Loucy (cell line): Measurements from ENCODE around the gene TIMM22.

Experiments
- H2AFZ ChIP-seq: fragments of 200-600 bp; sonication (generic); 2 replicates; pipeline ENCODE4 v1.6.0; 2016; ENCODE audit warnings: antibody characterized with exemption, mild to moderate bottlenecking, low read length, moderate library complexity
- H3F3A ChIP-seq: fragments of 200-600 bp; 2 replicates; pipeline ENCODE4 v1.6.0; 2016; ENCODE audit warnings: antibody characterized with exemption, low read depth, mild to moderate bottlenecking
- H3K27me3 ChIP-seq: fragments of 200-600 bp; sonication (generic); 2 replicates; pipeline ENCODE4 v1.6.1; 2014; ENCODE audit warnings: low read length, mild to moderate bottlenecking; ENCODE audit not compliant: insufficient read depth, poor library complexity, severe bottlenecking
- H3K36me3 ChIP-seq: fragments of 200-600 bp; sonication (generic); 2 replicates; pipeline ENCODE4 v1.6.1; 2016; ENCODE audit warnings: low read length; ENCODE audit not compliant: insufficient read depth
- H3K4me1 ChIP-seq: fragments of 200-600 bp; sonication (generic); 2 replicates; pipeline ENCODE4 v1.5.1; 2014; ENCODE audit warnings: low read length, mild to moderate bottlenecking; ENCODE audit not compliant: insufficient read depth, poor library complexity, severe bottlenecking
- H3K4me2 ChIP-seq: fragments of 200-600 bp; sonication (generic); 2 replicates; pipeline ENCODE4 v1.6.0; 2014; ENCODE audit warnings: antibody characterized with exemption, low read length, low read depth, mild to moderate bottlenecking; ENCODE audit not compliant: poor library complexity, severe bottlenecking
- H3K4me3 ChIP-seq: fragments of 200-600 bp; sonication (generic); 2 replicates; pipeline ENCODE4 v1.5.1; 2014; ENCODE audit warnings: low read length, mild to moderate bottlenecking, mixed read lengths; ENCODE audit not compliant: poor library complexity, severe bottlenecking
- H3K79me2 ChIP-seq: fragments of 200-600 bp; sonication (generic); 2 replicates; pipeline ENCODE4 v1.6.1; 2014; ENCODE audit warnings: low read length; ENCODE audit not compliant: insufficient read depth
- H3K9ac ChIP-seq: fragments of 200-600 bp; sonication (generic); 2 replicates; pipeline ENCODE4 v1.6.0; 2014; ENCODE audit warnings: mild to moderate bottlenecking, low read depth, low read length, moderate library complexity; ENCODE audit not compliant: poor library complexity, severe bottlenecking
- H3K9me2 ChIP-seq: fragments of 200-600 bp; sonication (generic); replicated peaks from 2 replicates; pipeline ENCODE4 v1.6.1; 2016; ENCODE audit warnings: low read depth, low read length, mixed read lengths
- H3K9me3 ChIP-seq: fragments of 200-600 bp; sonication (generic); 2 replicates; pipeline ENCODE4 v1.6.1; 2014; ENCODE audit warnings: mild to moderate bottlenecking, antibody characterized with exemption, low read length, low read depth; ENCODE audit not compliant: insufficient read depth
- H4K20me1 ChIP-seq: fragments of 200-600 bp; sonication (generic); 2 replicates; pipeline ENCODE4 v1.6.0; 2014; ENCODE audit warnings: antibody characterized with exemption, low read length, mild to moderate bottlenecking; ENCODE audit not compliant: insufficient read depth, poor library complexity, severe bottlenecking
- CTCF ChIP-seq: fragments of 200-600 bp; sonication (generic); conservative IDR thresholded peaks from 2 replicates; pipeline ENCODE4 v1.5.1; 2014; ENCODE audit warnings: mild to moderate bottlenecking, antibody characterized with exemption, low read length
- EZH2phosphoT487 ChIP-seq: fragments of 200-600 bp; IDR thresholded peaks from 2 replicates; pipeline ENCODE4 v1.6.1; 2018; ENCODE audit warnings: antibody characterized with exemption, mild to moderate bottlenecking, moderate library complexity, borderline replicate concordance

Gene TIMM22

DNA sequence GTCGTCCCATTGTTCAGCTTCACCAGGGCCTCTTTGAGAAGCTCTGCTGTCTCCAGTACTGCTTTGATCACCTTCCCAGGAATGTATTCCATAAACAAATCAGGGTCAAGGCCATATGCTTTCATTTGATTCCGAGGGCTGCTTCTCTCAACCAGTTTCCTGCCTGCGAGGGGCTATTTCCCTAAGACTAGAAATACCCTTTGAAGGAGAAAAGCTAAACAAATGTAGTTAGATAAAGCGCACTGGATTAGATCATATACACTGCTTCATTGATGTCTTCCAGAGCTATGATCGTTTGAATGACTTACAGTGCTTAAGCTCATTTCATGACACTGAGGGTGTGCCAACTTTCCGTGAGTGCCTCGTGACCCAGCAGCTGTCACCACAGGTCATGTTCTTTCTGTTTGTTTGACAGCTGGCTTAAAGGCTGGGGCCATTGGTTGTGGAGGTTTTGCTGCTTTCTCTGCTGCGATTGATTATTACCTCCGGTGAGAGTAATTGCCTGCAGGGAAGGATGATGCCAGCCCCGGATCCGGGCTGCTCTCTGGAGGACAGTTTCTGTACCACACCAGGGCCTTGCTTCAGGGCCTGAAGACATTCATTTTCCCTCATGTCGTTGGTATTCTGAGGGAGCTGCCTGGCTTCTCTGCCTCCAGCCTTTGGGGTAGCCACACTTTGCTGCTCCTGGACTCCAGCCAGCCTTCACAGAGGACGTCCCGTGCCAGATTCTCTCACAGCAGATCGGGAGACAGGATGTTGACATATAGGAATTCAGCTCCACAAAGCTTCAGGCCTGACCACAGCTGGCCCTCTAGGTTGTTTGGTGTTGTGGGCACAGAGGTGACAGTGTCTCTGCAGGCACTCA lies 3.9 kb downstream of the TIMM22 start:
- peaks cover 3% of the 10 kb centered on the region for H4K20me1 ChIP-seq
- no peaks in the 10 kb centered on the region for H3K9me2 ChIP-seq
- H3K9ac ChIP-seq = no peak overlapping the region
- H3K36me3 ChIP-seq = peaks cover 17% of the 10 kb centered on the region; the same call in 1 of the 2 replicates
- peaks cover 13% of the 10 kb centered on the region for H3K79me2 ChIP-seq
- H3F3A ChIP-seq = no peaks in the 10 kb centered on the region
- no peak overlapping the region for H2AFZ ChIP-seq
- H3K9me3 ChIP-seq = no peaks in the 10 kb centered on the region
- no peak overlapping the region for H3K4me2 ChIP-seq
- no peak overlapping the region for H3K4me3 ChIP-seq
- H3K27me3 ChIP-seq = no peaks in the 10 kb centered on the region
- TF ChIP-seq EZH2phosphoT487 = no peak
- no peak for TF ChIP-seq CTCF
- H3K4me1 ChIP-seq = peaks cover 17% of the 10 kb centered on the region

DNA sequence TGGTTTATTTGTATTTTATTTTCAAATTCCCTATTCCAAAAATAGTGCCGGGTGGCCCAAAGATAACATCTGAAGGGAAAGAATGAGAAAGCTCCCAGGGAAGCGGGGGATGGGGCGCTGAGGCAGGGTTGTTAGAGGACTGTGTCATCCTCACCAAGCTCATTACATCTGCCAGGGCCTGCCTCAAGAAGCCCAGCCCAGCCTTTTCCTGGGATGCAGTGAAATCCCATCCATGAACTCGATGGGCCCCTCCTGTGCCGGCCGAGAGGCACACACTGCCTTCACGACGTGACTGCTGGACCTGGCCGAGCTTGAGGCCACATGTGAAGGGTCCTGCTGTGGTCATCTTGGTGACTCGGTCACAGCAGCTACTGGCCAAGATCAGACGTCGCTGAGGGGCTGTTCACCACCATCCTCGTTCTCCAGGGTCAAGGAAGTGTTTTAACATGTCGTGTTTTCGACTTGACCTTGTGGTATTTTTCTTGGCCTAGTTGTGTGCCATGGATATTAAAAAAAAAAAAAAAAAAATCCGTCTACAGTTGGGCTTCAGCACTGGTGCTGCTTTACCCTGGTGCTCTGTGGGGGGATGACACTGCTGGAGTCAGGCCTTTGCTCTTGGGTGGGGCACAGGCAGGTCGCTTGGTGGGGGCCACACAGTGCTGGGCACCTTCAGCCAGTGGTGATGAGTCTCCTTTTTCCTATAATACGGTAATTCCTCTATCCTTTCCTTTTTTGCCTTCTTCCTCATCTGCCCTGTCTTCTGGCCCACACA lies 4.9 kb downstream of the TIMM22 start:
- H3K4me1 ChIP-seq = peaks cover 17% of the 10 kb centered on the region
- H3K4me2 ChIP-seq = no peak overlapping the region
- H3K9me3 ChIP-seq = no peaks in the 10 kb centered on the region
- peaks cover 17% of the 10 kb centered on the region; the same call in 1 of the 2 replicates for H3K36me3 ChIP-seq
- H4K20me1 ChIP-seq = peaks cover 3% of the 10 kb centered on the region
- H3K79me2 ChIP-seq = peaks cover 13% of the 10 kb centered on the region
- no peaks in the 10 kb centered on the region for H3K27me3 ChIP-seq
- H3F3A ChIP-seq = no peaks in the 10 kb centered on the region
- H3K4me3 ChIP-seq = no peak overlapping the region
- no peak overlapping the region for H2AFZ ChIP-seq
- TF ChIP-seq EZH2phosphoT487 (no peak), CTCF (no peak)
- no peak overlapping the region for H3K9ac ChIP-seq
- H3K9me2 ChIP-seq = no peaks in the 10 kb centered on the region

GRCh38 chr17:1002412-1002753 lies 5.5 kb downstream of the TIMM22 start:
- no peak overlapping the region for H3K4me2 ChIP-seq
- no peak overlapping the region for H3K4me3 ChIP-seq
- H3K79me2 ChIP-seq = peaks cover 10% of the 10 kb centered on the region
- no peak for TF ChIP-seq EZH2phosphoT487
- no peak overlapping the region for H3K9ac ChIP-seq
- H3K9me2 ChIP-seq = no peaks in the 10 kb centered on the region
- H3K4me1 ChIP-seq = peaks cover 17% of the 10 kb centered on the region
- H4K20me1 ChIP-seq = peaks cover 3% of the 10 kb centered on the region
- H3K27me3 ChIP-seq = no peaks in the 10 kb centered on the region
- H2AFZ ChIP-seq = no peak overlapping the region
- H3F3A ChIP-seq = no peaks in the 10 kb centered on the region
- H3K9me3 ChIP-seq = no peaks in the 10 kb centered on the region
- peaks cover 20% of the 10 kb centered on the region; the same call in 1 of the 2 replicates for H3K36me3 ChIP-seq
